GM10266 (cell line): Measurements from ENCODE around the gene GNAQ.

Experiments used
- DNase-seq: peaks from one replicate; pipeline ENCODE4 v3.0.0; 2012; ENCODE audit errors: extremely low spot score
- CTCF ChIP-seq: IDR thresholded peaks from 2 replicates; pipeline ENCODE4 v1.5.1; 2012; ENCODE audit warnings: mild to moderate bottlenecking, low read depth; ENCODE audit not compliant: control insufficient read depth, insufficient read depth; ENCODE audit errors: missing control alignments

The GNAQ gene

GRCh38 chr9:77916820-77917219 lies 114.8 kb downstream of the GNAQ start:
- no peak for TF ChIP-seq CTCF
- DNase-seq: no peak

GRCh38 chr9:77916410-77916819 lies 115.2 kb downstream of the GNAQ start:
- DNase-seq: no peak
- TF ChIP-seq CTCF: no peak

GRCh38 chr9:77915744-77916143 lies 115.9 kb downstream of the GNAQ start:
- TF ChIP-seq CTCF: no peak
- no peak for DNase-seq

GRCh38 chr9:77912895-77913693 lies 118.5 kb downstream of the GNAQ start:
- no peak for TF ChIP-seq CTCF
- DNase-seq: no peak

GRCh38 chr9:77911928-77912327 lies 119.7 kb downstream of the GNAQ start:
- DNase-seq: no peak
- TF ChIP-seq CTCF: no peak

- no peak for DNase-seq
- TF ChIP-seq CTCF: no peak
Measured at GRCh38 chr9:77910194-77910621, 121.4 kb downstream of the GNAQ start.

- no peak for DNase-seq
- no peak for TF ChIP-seq CTCF
Measured at GRCh38 chr9:77909306-77909705, 122.3 kb downstream of the GNAQ start.
